NOMO-1 (cell line): Measurements from ENCODE around the gene AFDN.

Experiments
- DNase-seq, 2 experiments: peaks; one replicate each; lab custom pipeline; 2025; ENCODE audit not compliant: unreplicated experiment in 2 of 2; lab: John Stamatoyannopoulos, UW

The AFDN gene

GRCh38 chr6:167860550-167861226 is 34.0 kb downstream of the AFDN start:
- no peak for DNase-seq

- DNase-seq = no peak
Observed at GRCh38 chr6:167861424-167861823, 34.7 kb downstream of the AFDN start.

- no peak for DNase-seq
Observed at GRCh38 chr6:167863897-167864296, 37.2 kb downstream of the AFDN start.

GRCh38 chr6:167866642-167867041 is 39.9 kb downstream of the AFDN start:
- no peak for DNase-seq

GRCh38 chr6:167870321-167870720 is 43.6 kb downstream of the AFDN start:
- DNase-seq = no peak

- DNase-seq = peak in 1 of 2 experiments; percentile 23
Observed at GRCh38 chr6:167872538-167873210, 46.0 kb downstream of the AFDN start.

GRCh38 chr6:167877994-167878779 is 51.5 kb downstream of the AFDN start:
- DNase-seq = no peak

- DNase-seq = no peak
Observed at GRCh38 chr6:167879612-167880011, 52.9 kb downstream of the AFDN start.

- no peak for DNase-seq
Observed at GRCh38 chr6:167881327-167881726, 54.6 kb downstream of the AFDN start.

GRCh38 chr6:167882244-167882643 is 55.5 kb downstream of the AFDN start:
- no peak for DNase-seq

GRCh38 chr6:167888098-167888497 is 61.4 kb downstream of the AFDN start:
- DNase-seq = no peak

- DNase-seq = no peak
Observed at GRCh38 chr6:167892835-167893815, 66.4 kb downstream of the AFDN start.

- no peak for DNase-seq
Observed at GRCh38 chr6:167894965-167895364, 68.3 kb downstream of the AFDN start.

- DNase-seq = no peak
Observed at GRCh38 chr6:167896648-167897047, 69.9 kb downstream of the AFDN start.

GRCh38 chr6:167898673-167899311 is 72.1 kb downstream of the AFDN start:
- DNase-seq = peak; percentile 3 to 58

- DNase-seq = no peak
Observed at GRCh38 chr6:167904791-167905190, 78.1 kb downstream of the AFDN start.

- DNase-seq = no peak
Observed at GRCh38 chr6:167906899-167907298, 80.2 kb downstream of the AFDN start.

- DNase-seq = no peak
Observed at GRCh38 chr6:167907837-167908681, 81.3 kb downstream of the AFDN start.

- DNase-seq = no peak
Observed at GRCh38 chr6:167910007-167910406, 83.3 kb downstream of the AFDN start.
